K562 (cell line): ENCODE data around the gene RESF1. TPM values are rescaled to one million over a fixed set of nuclear protein-coding genes. Genes with fewer than 3 reads are reported as not detected.

Experiments used
- CHCHD3 ChIP-seq: fragments of 250-450 bp; sonication (Bioruptor Pico); IDR thresholded peaks from 2 replicates; pipeline ENCODE4 v2.1.2; 2022; ENCODE audit warnings: mild to moderate bottlenecking
- KDM5B ChIP-seq: fragments of 200-600 bp; sonication (generic); IDR thresholded peaks from 2 replicates; pipeline ENCODE4 v1.6.1; 2012; ENCODE audit warnings: low read depth, mild to moderate bottlenecking, moderate library complexity, low read length, control low read depth, inconsistent platforms; ENCODE audit not compliant: insufficient replicate concordance
- ZNF165 ChIP-seq: fragments of 250-450 bp; sonication (Bioruptor Pico); IDR thresholded peaks from 2 replicates; pipeline ENCODE4 v1.4.0; 2020; ENCODE audit warnings: borderline replicate concordance
- ZNF175 ChIP-seq: fragments of 200-800 bp; sonication (Bioruptor generic); IDR thresholded peaks from 2 replicates; pipeline ENCODE4 v1.6.1; 2016; ENCODE audit warnings: low read depth, mild to moderate bottlenecking, missing genetic modification characterization, missing compliant biosample characterization
- polyA plus RNA-seq, 8 experiments: library from polyadenylated mRNA; depleted of rRNA in 4 of 8; stranded (reverse) in 5 of 8; unstranded in 3 of 8; fragments of >200 nt; fragmentation: Nextera tagmentation in 2 of 8; fragmentation: Illumina TruSeq in 1 of 8; extraction: Ambion mirVana in 2 of 8; extraction: Trizol in 1 of 8; gene quantifications; 2 replicates each; pipeline versions ENCODE4 v1.2.1 to v1.2.3, GENCODE V29; 2011 to 2014; ENCODE audit warnings: inconsistent platforms in 1 of 8, missing spikeins in 1 of 8
- total RNA-seq, 7 experiments: library from RNA; depleted of rRNA in 6 of 7; stranded (reverse); fragments of >200 nt in 6 of 7; fragmentation: Illumina TruSeq in 2 of 7; extraction: Trizol in 2 of 7; gene quantifications; 2 replicates each; pipeline versions ENCODE4 v1.2.1 to v1.2.3, GENCODE V29; 2011 to 2021; ENCODE audit warnings: low replicate concordance in 1 of 7
- TF ChIP-seq, protein P1 (sequence below), 2 experiments: fragments of 450-650 bp; IDR thresholded peaks; 2 replicates each; pipeline ENCODE4 v1.6.1; 2018; ENCODE audit warnings: mild to moderate bottlenecking in 2 of 2, low read depth in 1 of 2; ENCODE audit not compliant: partially characterized antibody in 2 of 2
- TF ChIP-seq, protein P2 (sequence below): fragments of 250-450 bp; sonication (Bioruptor Pico); IDR thresholded peaks from 2 replicates; pipeline ENCODE4 v1.5.0; 2022; ENCODE audit warnings: mild to moderate bottlenecking

The RESF1 gene
- total and polyA plus RNA-seq, 9 of the 15 experiments (the other 6 are each of a cell fraction or from before 2014, with no cell fraction given) = 21.5 to 121 (median 53.6) TPM

DNA sequence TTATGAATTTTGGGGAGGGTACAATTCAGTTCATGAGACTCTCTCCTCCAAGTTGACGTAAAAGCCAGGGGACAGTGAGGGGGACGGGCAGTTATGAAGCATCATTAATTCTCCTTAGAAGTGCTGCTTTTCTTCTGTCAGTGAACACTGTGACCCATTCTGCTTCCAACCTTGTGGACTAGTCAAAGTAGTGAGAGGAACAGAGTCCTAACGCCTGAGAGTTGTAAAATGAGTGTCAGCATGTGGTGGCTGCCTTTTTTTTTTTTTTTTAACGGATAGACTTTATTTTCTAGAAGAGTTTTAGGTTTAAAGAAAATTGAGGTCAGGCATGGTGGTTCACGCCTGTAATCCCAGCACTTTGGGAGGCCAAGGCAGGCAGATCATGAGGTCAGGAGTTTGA, 15.5 kb downstream of the RESF1 start (continued):
- TF ChIP-seq, protein P1, sequence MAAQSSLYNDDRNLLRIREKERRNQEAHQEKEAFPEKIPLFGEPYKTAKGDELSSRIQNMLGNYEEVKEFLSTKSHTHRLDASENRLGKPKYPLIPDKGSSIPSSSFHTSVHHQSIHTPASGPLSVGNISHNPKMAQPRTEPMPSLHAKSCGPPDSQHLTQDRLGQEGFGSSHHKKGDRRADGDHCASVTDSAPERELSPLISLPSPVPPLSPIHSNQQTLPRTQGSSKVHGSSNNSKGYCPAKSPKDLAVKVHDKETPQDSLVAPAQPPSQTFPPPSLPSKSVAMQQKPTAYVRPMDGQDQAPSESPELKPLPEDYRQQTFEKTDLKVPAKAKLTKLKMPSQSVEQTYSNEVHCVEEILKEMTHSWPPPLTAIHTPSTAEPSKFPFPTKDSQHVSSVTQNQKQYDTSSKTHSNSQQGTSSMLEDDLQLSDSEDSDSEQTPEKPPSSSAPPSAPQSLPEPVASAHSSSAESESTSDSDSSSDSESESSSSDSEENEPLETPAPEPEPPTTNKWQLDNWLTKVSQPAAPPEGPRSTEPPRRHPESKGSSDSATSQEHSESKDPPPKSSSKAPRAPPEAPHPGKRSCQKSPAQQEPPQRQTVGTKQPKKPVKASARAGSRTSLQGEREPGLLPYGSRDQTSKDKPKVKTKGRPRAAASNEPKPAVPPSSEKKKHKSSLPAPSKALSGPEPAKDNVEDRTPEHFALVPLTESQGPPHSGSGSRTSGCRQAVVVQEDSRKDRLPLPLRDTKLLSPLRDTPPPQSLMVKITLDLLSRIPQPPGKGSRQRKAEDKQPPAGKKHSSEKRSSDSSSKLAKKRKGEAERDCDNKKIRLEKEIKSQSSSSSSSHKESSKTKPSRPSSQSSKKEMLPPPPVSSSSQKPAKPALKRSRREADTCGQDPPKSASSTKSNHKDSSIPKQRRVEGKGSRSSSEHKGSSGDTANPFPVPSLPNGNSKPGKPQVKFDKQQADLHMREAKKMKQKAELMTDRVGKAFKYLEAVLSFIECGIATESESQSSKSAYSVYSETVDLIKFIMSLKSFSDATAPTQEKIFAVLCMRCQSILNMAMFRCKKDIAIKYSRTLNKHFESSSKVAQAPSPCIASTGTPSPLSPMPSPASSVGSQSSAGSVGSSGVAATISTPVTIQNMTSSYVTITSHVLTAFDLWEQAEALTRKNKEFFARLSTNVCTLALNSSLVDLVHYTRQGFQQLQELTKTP (IDR thresholded peaks at IDR 0.05; ENCODE audit: low read depth in 1 of 2, partially characterized antibody in 2 of 2) = no peak
- no peak for TF ChIP-seq ZNF165 (CRISPR knock-in tag)
- TF ChIP-seq CHCHD3 (CRISPR knock-in tag) = no peak
- TF ChIP-seq, protein P2, sequence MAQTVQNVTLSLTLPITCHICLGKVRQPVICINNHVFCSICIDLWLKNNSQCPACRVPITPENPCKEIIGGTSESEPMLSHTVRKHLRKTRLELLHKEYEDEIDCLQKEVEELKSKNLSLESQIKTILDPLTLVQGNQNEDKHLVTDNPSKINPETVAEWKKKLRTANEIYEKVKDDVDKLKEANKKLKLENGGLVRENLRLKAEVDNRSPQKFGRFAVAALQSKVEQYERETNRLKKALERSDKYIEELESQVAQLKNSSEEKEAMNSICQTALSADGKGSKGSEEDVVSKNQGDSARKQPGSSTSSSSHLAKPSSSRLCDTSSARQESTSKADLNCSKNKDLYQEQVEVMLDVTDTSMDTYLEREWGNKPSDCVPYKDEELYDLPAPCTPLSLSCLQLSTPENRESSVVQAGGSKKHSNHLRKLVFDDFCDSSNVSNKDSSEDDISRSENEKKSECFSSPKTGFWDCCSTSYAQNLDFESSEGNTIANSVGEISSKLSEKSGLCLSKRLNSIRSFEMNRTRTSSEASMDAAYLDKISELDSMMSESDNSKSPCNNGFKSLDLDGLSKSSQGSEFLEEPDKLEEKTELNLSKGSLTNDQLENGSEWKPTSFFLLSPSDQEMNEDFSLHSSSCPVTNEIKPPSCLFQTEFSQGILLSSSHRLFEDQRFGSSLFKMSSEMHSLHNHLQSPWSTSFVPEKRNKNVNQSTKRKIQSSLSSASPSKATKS = no peak
- TF ChIP-seq KDM5B = no peak
- TF ChIP-seq ZNF175 (CRISPR knock-in tag) = no peak
